ENCODE results near the gene TEX9. TPM values are rescaled to one million over a fixed set of nuclear protein-coding genes. Genes with fewer than 3 reads are reported as not detected.
A peak's percentile ranks its signal among the peaks of the same experiment; 100 is the strongest.
"Not testable (repeated sequence)": the region's sequence is repeated elsewhere in the genome, so short reads cannot be mapped to it uniquely, and the experiment has no call there.

TEX9 gene
- total RNA-seq, 1 experiment from 2014 or later: 6.3 TPM

DNA sequence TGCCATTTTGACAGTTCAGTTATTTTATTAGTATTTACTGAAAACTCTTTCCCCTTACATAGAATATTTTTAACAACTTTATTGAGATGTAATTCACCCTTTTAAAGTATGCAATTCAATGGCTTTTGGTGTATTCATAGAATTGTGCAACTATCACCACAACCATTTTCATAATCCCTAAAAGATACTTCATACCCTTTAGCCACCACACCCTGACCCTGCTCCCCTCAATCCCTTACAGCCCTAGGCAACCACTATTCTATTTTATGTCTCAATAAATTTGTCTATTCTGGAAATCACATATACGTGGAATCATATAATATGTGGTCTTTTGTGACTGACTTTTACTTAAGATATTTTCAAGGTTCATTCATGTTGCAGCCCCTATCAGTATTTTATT lies 29.7 kb downstream of the TEX9 start:
- BruUV-seq (replicated peaks): no TSS peak
- Mint-ChIP-seq H3K27ac (ENCODE audit: low read depth, unreplicated experiment) (no peak overlapping the region), H3K27me3 (ENCODE audit: insufficient read depth, unreplicated experiment) (no peaks in the 10 kb centered on the region), H3K9me3 (ENCODE audit: unreplicated experiment) (no peaks in the 10 kb centered on the region), H3K4me3 (ENCODE audit: unreplicated experiment) (no peak overlapping the region), H3K36me3 (ENCODE audit: insufficient read depth, unreplicated experiment) (no peaks in the 10 kb centered on the region), H3K4me1 (ENCODE audit: insufficient read depth, unreplicated experiment) (no peaks in the 10 kb centered on the region)
- intact Hi-C loops (cut with micrococcal nuclease): no loop called here
- DNase-seq (ENCODE audit: unreplicated experiment): no peak
- POLR2A ChIA-PET: no interaction called here
- CTCF ChIA-PET: interaction anchor here (0.6 kb wide), 1 partner anchor 35 kb away, joined by 3 read pairs; no protein-coding TSS in a partner anchor
- TF ChIP-seq, protein P1, sequence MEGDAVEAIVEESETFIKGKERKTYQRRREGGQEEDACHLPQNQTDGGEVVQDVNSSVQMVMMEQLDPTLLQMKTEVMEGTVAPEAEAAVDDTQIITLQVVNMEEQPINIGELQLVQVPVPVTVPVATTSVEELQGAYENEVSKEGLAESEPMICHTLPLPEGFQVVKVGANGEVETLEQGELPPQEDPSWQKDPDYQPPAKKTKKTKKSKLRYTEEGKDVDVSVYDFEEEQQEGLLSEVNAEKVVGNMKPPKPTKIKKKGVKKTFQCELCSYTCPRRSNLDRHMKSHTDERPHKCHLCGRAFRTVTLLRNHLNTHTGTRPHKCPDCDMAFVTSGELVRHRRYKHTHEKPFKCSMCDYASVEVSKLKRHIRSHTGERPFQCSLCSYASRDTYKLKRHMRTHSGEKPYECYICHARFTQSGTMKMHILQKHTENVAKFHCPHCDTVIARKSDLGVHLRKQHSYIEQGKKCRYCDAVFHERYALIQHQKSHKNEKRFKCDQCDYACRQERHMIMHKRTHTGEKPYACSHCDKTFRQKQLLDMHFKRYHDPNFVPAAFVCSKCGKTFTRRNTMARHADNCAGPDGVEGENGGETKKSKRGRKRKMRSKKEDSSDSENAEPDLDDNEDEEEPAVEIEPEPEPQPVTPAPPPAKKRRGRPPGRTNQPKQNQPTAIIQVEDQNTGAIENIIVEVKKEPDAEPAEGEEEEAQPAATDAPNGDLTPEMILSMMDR (IDR thresholded peaks at IDR 0.05; ENCODE audit: unreplicated experiment): no peak

DNA sequence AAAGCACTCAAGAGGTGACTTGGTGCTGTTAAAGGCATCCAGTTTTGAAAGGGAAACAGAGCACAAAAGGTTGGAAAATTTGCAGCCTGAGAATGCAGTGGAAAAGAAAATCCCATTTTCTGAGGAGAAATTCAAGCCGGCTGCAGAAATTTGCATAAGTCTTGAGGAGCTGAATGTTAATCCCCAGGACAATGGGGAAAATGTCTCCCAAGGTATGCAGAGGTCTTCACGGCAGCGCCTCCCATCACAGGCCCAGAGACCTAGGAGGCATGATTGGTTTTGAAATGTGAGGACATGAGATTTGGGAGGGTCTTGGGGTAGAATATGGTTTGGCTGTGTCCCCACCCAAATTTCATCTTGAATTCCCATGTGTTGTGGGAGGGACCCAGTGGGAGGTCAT lies 32.1 kb downstream of the TEX9 start:
- H3K36me3 Mint-ChIP-seq (ENCODE audit: insufficient read depth, unreplicated experiment); DNase-seq (ENCODE audit: unreplicated experiment); CTCF ChIA-PET; H3K4me3 Mint-ChIP-seq (ENCODE audit: unreplicated experiment); POLR2A ChIA-PET; H3K4me1 Mint-ChIP-seq (ENCODE audit: insufficient read depth, unreplicated experiment); intact Hi-C loops (cut with micrococcal nuclease); H3K27ac Mint-ChIP-seq (ENCODE audit: low read depth, unreplicated experiment); BruUV-seq (replicated peaks); H3K27me3 Mint-ChIP-seq (ENCODE audit: insufficient read depth, unreplicated experiment): not testable (repeated sequence)
- peaks cover 11% of the 10 kb centered on the region for H3K9me3 Mint-ChIP-seq (ENCODE audit: unreplicated experiment)

DNA sequence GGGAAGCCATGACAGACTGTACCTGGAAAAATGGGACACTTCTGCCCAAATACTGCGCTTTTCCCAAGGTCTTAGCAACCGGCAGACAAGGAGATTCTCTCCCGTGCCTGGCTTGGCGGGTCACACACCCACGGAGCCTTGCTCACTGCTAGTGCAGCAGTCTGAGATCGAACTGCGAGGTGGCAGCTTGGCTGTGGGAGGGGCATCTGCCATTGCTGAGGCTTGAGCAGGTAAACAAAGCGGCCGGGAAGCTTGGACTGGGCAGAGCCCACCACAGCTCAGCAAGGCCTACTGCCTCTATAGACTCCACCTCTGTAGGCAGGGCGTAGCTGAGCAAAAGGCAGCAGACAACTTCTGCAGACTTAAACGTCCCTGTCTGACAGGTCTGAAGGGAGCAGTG lies 34.0 kb downstream of the TEX9 start:
- POLR2A ChIA-PET: not testable (repeated sequence)

DNA sequence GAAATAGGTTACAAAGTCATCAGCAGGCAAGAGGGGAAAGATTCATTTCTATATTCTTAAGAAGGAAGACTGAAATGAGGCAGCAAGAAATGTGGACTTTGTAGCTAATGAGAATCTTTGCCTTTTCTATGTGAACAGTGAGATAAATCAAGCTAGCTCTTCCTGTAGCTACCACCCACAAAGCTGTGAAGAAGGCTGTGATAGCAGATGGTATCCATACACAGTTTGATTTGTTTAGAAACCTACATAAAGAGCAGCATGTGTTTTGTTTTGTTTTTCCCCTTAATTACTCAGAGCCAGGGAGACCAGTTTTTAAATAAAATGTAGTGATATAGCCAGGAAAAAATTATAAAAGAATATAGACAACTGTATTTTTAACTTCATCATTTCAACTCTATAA lies 45.5 kb downstream of the TEX9 start:
- CTCF ChIA-PET: interaction anchor here (0.6 to 1.1 kb wide), 3 partner anchors 18 to 1107 kb away, joined by 3 to 4 read pairs (median 3); no protein-coding TSS in a partner anchor
- no peaks in the 10 kb centered on the region for H3K9me3 Mint-ChIP-seq (ENCODE audit: unreplicated experiment)
- TF ChIP-seq, protein P1 (IDR thresholded peaks at IDR 0.05; ENCODE audit: unreplicated experiment): no peak

More for the DNA sequence above, 34.0 kb downstream of the TEX9 start:
- H3K27ac Mint-ChIP-seq (ENCODE audit: low read depth, unreplicated experiment); H3K4me1 Mint-ChIP-seq (ENCODE audit: insufficient read depth, unreplicated experiment); BruUV-seq (replicated peaks); DNase-seq (ENCODE audit: unreplicated experiment); H3K36me3 Mint-ChIP-seq (ENCODE audit: insufficient read depth, unreplicated experiment); H3K4me3 Mint-ChIP-seq (ENCODE audit: unreplicated experiment); H3K27me3 Mint-ChIP-seq (ENCODE audit: insufficient read depth, unreplicated experiment); intact Hi-C loops (cut with micrococcal nuclease): not testable (repeated sequence)
- peaks cover 11% of the 10 kb centered on the region for H3K9me3 Mint-ChIP-seq (ENCODE audit: unreplicated experiment)
- CTCF ChIA-PET: interaction anchor here (0.6 kb wide), 1 partner anchor 29 kb away, joined by 3 read pairs; no protein-coding TSS in a partner anchor

DNA sequence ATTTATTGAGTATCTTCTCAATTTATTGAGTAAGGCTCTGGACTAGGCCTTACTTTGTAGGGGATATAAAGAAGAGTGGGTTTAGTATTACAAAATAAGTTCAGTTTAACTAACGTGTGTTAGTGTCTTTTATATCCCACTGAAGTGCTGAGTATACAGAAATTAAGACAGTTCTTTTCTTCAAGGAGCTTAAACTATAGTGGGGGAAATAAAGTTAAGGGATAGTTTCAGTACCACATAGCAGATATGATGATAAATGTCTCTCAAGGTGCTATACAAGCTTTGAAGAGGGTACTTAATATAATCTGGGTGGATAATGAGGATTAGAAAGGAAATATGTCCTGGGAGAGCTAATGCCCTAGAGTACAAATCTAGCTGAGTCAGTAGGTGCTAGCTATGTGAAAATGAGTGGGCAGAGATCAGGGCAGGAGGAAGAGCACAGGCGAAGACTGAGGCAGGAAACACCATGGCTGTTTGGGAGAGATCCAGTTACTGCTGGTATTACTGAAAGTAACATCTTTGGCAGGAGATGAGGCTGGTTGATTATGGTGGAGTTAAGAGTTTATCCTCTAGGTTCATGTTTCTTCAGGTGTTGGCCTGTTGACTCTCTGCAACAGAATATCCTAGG lies 46.0 kb downstream of the TEX9 start:
- intact Hi-C loops (cut with micrococcal nuclease): no loop called here
- POLR2A ChIA-PET: interaction anchor here (1.0 kb wide), 1 partner anchor 11 kb away, joined by 4 read pairs; no protein-coding TSS in a partner anchor
- H3K9me3 Mint-ChIP-seq (ENCODE audit: unreplicated experiment): no peaks in the 10 kb centered on the region
- no peak overlapping the region for H3K4me3 Mint-ChIP-seq (ENCODE audit: unreplicated experiment)
- no TSS peak for BruUV-seq (replicated peaks)
- CTCF ChIA-PET: interaction anchor here (0.6 to 1.1 kb wide), 2 partner anchors 17 to 1107 kb away, joined by 3 read pairs; no protein-coding TSS in a partner anchor
- TF ChIP-seq, protein P1 (IDR thresholded peaks at IDR 0.05; ENCODE audit: unreplicated experiment): no peak
- DNase-seq (ENCODE audit: unreplicated experiment): peak; percentile 13
- no peak overlapping the region for H3K27ac Mint-ChIP-seq (ENCODE audit: low read depth, unreplicated experiment)
- peaks cover under 1% of the 10 kb centered on the region for H3K36me3 Mint-ChIP-seq (ENCODE audit: insufficient read depth, unreplicated experiment)
- H3K27me3 Mint-ChIP-seq (ENCODE audit: insufficient read depth, unreplicated experiment): no peaks in the 10 kb centered on the region
- peaks cover 5% of the 10 kb centered on the region for H3K4me1 Mint-ChIP-seq (ENCODE audit: insufficient read depth, unreplicated experiment)

More for the DNA sequence above, 45.5 kb downstream of the TEX9 start:
- no peak overlapping the region for H3K4me3 Mint-ChIP-seq (ENCODE audit: unreplicated experiment)
- H3K27me3 Mint-ChIP-seq (ENCODE audit: insufficient read depth, unreplicated experiment): no peaks in the 10 kb centered on the region
- POLR2A ChIA-PET: interaction anchor here (0.6 to 1.0 kb wide), 2 partner anchors 11 to 370 kb away, joined by 3 to 4 read pairs; no protein-coding TSS in a partner anchor
- intact Hi-C loops (cut with micrococcal nuclease): no loop called here
- DNase-seq (ENCODE audit: unreplicated experiment): no peak
- no TSS peak for BruUV-seq (replicated peaks)
- peaks cover 6% of the 10 kb centered on the region for H3K36me3 Mint-ChIP-seq (ENCODE audit: insufficient read depth, unreplicated experiment)
- no peak overlapping the region for H3K27ac Mint-ChIP-seq (ENCODE audit: low read depth, unreplicated experiment)
- peaks cover 5% of the 10 kb centered on the region for H3K4me1 Mint-ChIP-seq (ENCODE audit: insufficient read depth, unreplicated experiment)

DNA sequence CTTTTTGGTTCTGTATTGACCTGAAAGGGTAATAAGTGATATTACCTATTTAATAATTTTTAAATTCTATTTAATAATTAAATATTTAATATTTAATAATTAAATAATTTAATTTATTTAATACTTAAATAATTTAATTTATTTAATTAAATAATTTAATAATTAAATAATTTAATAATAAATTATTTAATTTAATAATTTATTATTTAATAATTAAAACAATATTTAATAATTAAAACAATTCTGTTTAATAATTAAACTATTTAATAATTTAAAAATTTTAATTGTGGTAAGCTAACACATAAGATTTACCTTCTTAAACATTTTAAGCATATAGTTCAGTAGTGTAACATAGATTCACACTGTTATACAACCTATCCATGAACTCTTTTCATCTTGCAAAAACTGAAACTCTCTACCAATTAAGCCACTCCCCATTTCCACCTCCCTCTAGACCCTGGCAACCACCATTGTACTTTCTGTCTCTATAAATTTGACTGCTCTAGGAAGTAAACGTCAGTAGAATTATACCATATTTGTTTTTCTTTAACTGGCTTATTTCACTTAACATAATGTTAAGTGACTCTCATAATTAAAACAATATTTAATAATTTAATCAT lies 48.0 kb downstream of the TEX9 start:
- intact Hi-C loops (cut with micrococcal nuclease); DNase-seq (ENCODE audit: unreplicated experiment); H3K27ac Mint-ChIP-seq (ENCODE audit: low read depth, unreplicated experiment); CTCF ChIA-PET; H3K9me3 Mint-ChIP-seq (ENCODE audit: unreplicated experiment); H3K4me1 Mint-ChIP-seq (ENCODE audit: insufficient read depth, unreplicated experiment); H3K36me3 Mint-ChIP-seq (ENCODE audit: insufficient read depth, unreplicated experiment); H3K27me3 Mint-ChIP-seq (ENCODE audit: insufficient read depth, unreplicated experiment); H3K4me3 Mint-ChIP-seq (ENCODE audit: unreplicated experiment); BruUV-seq (replicated peaks); POLR2A ChIA-PET: not testable (repeated sequence)
